ENCODE results near the gene HSD17B1.

HSD17B1 gene

DNA sequence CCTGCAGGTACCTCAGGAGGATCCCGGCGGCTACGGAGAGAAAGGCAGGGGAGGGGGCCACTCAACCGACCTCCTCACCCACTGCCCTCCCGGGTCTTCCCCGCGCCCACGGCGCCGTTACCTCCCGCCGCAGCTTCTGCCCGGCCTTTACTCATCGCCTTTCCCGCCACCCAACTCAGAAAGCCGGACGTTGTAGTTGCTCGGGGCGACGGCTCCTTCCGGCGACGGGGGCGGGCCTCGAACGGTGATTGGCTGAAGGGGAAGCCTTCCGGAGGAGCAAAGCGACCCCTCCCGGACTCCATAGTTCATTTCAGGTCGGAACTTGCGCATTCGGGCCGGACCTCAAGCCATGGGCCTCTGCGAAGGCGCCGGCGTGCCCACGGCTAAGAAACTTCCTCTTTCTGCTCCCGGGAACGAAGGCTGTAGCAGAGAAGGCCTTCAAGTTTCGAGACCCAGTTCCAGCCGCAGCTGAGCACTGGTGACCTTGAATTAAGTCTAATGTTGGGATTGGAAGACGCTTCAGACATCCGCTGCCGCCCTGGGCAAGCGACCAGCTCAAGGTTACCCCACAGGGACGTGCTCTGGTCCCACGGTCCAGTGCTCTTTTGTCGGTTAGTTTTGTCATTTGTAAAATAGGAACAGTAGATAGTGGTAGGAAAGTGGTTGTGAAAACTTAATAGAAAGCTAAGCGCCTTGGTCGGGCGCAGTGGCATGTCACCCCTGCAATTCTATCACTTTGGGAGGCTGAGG, 25.0 kb downstream of the HSD17B1 start, which contains the start of gene PSMC3IP:
Gene PSMC3IP (minus strand): TSS at position 198 of the 750 bp plus-strand sequence. CDS start 43 bp downstream, at position 155.
- peaks cover 13% of the 10 kb centered on the region for H3F3A ChIP-seq (ENCODE audit: control insufficient read depth, insufficient read depth)
- TF ChIP-seq EZH2phosphoT487 (IDR thresholded peaks at IDR 0.05; ENCODE audit: borderline replicate concordance, low read length), result no peak
- TF ChIP-seq, protein P1, sequence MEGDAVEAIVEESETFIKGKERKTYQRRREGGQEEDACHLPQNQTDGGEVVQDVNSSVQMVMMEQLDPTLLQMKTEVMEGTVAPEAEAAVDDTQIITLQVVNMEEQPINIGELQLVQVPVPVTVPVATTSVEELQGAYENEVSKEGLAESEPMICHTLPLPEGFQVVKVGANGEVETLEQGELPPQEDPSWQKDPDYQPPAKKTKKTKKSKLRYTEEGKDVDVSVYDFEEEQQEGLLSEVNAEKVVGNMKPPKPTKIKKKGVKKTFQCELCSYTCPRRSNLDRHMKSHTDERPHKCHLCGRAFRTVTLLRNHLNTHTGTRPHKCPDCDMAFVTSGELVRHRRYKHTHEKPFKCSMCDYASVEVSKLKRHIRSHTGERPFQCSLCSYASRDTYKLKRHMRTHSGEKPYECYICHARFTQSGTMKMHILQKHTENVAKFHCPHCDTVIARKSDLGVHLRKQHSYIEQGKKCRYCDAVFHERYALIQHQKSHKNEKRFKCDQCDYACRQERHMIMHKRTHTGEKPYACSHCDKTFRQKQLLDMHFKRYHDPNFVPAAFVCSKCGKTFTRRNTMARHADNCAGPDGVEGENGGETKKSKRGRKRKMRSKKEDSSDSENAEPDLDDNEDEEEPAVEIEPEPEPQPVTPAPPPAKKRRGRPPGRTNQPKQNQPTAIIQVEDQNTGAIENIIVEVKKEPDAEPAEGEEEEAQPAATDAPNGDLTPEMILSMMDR (IDR thresholded peaks at IDR 0.05; ENCODE audit: low read depth, low read length, poor library complexity, severe bottlenecking), result peak; percentile 42
- H3K4me3 ChIP-seq (ENCODE audit: low read length), result peak within 1 kb of the TSS; percentile 89
- H3K4me2 ChIP-seq (ENCODE audit: low read length), result peak within 1 kb of the TSS; percentile 66
- peaks cover 35% of the 10 kb centered on the region for H3K4me1 ChIP-seq (ENCODE audit: control insufficient read depth, low read length)
- H3K79me2 ChIP-seq (ENCODE audit: control insufficient read depth, low read length), result peaks cover 47% of the 10 kb centered on the region
- H4K20me1 ChIP-seq (ENCODE audit: control insufficient read depth, insufficient read depth, low read depth, low read length), result peaks cover 3% of the 10 kb centered on the region; the same call in 1 of the 2 replicates
- H3K9me2 ChIP-seq (replicated peaks; ENCODE audit: control insufficient read depth, low read length), result no peaks in the 10 kb centered on the region
- no peaks in the 10 kb centered on the region for H3K27me3 ChIP-seq (ENCODE audit: control insufficient read depth, low read length)
- H3K27ac ChIP-seq (ENCODE audit: low read depth, low read length), result peak within 1 kb of the TSS; percentile 81
- H3K9me3 ChIP-seq (ENCODE audit: control insufficient read depth, insufficient read depth, low read length), result no peaks in the 10 kb centered on the region
- peaks cover 76% of the 10 kb centered on the region for H3K36me3 ChIP-seq (ENCODE audit: control insufficient read depth, low read length)

DNA sequence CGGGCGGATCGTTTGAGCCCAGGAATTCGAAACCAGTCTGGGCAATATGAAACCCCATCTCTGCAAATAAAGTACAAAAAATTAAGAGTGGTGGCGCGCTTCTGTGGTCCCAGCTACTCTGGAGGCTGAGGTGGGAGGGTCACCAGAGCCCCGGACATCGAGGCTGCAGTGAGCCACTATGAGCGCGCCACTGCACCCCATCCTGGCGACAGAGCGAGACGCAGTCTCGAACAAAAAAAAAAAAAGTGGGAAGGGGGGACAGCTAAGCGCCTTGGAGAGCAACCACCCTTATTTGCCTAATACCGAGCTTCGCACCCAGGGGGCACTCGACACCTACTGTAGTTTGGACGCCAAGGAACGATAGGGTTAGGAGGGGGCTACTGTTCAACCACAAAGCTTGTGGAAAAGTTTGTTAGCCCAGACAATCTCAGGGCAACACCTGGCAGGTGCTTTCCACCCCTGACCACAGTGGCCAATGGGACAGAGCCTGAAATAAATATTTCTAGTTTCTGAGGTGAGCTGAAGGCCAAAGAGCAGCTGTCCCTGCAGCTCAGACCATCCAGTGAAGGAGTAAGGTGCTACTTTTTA, 25.7 kb downstream of the HSD17B1 start:
- H3K4me2 ChIP-seq (ENCODE audit: low read length), result peak overlapping the region; percentile 66
- peaks cover 41% of the 10 kb centered on the region for H3K79me2 ChIP-seq (ENCODE audit: control insufficient read depth, low read length)
- H3F3A ChIP-seq (ENCODE audit: control insufficient read depth, insufficient read depth), result peaks cover 13% of the 10 kb centered on the region
- TF ChIP-seq, protein P1 (IDR thresholded peaks at IDR 0.05; ENCODE audit: low read depth, low read length, poor library complexity, severe bottlenecking), result peak; percentile 85
- no peak for TF ChIP-seq EZH2phosphoT487 (IDR thresholded peaks at IDR 0.05; ENCODE audit: borderline replicate concordance, low read length)
- H4K20me1 ChIP-seq (ENCODE audit: control insufficient read depth, insufficient read depth, low read depth, low read length), result peaks cover 3% of the 10 kb centered on the region; the same call in 1 of the 2 replicates
- H3K9me2 ChIP-seq (replicated peaks; ENCODE audit: control insufficient read depth, low read length), result no peaks in the 10 kb centered on the region
- H3K4me3 ChIP-seq (ENCODE audit: low read length), result peak overlapping the region; percentile 89
- H3K9me3 ChIP-seq (ENCODE audit: control insufficient read depth, insufficient read depth, low read length), result no peaks in the 10 kb centered on the region
- peaks cover 76% of the 10 kb centered on the region for H3K36me3 ChIP-seq (ENCODE audit: control insufficient read depth, low read length)
- no peaks in the 10 kb centered on the region for H3K27me3 ChIP-seq (ENCODE audit: control insufficient read depth, low read length)
- peaks cover 35% of the 10 kb centered on the region for H3K4me1 ChIP-seq (ENCODE audit: control insufficient read depth, low read length)
- peak overlapping the region; percentile 81 for H3K27ac ChIP-seq (ENCODE audit: low read depth, low read length)

DNA sequence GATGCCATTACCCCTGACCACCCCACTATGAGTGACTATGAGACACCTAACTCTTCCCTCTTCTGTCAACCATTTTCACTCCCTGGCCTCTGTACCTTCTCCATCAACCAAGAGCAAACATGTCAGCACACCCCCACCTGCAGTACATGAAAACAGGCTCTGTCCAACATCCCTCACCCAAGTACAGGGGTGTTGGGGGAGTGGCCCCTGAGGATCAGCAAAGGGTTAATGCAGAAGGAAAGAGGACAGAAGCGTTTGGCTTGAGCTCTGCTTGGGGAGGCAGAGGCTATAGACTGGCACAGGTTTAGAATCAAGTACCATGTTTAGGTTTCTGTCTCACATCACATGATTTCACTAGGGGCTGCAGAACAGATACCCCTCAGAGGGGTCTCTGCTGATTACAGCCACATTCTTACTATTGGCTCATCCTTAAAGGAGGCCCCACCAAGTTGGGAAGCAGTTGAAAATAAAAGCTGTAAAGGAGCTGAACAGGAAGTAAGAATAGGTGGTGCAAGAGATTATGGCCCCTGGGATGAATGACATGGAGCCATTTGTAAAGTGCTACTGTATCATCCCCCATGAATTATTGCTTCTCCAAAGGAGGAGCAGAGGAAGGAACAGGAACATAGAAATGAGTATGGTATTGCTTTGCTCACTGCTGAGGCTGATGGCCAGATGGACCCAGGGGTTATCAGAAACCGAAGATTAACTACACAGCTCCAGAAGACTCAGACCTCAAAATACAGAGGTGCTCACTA, 27.2 kb downstream of the HSD17B1 start:
- Histone ChIP-seq H3K9me3 (ENCODE audit: control insufficient read depth, insufficient read depth, low read length) (no peaks in the 10 kb centered on the region), H3K27ac (ENCODE audit: low read depth, low read length) (no peak overlapping the region), H4K20me1 (ENCODE audit: control insufficient read depth, insufficient read depth, low read depth, low read length) (peaks cover 3% of the 10 kb centered on the region; the same call in 1 of the 2 replicates), H3K4me2 (ENCODE audit: low read length) (no peak overlapping the region), H3K4me1 (ENCODE audit: control insufficient read depth, low read length) (peaks cover 34% of the 10 kb centered on the region), H3K9me2 (replicated peaks; ENCODE audit: control insufficient read depth, low read length) (no peaks in the 10 kb centered on the region), H3K4me3 (ENCODE audit: low read length) (no peak overlapping the region), H3K79me2 (ENCODE audit: control insufficient read depth, low read length) (peaks cover 29% of the 10 kb centered on the region), H3K27me3 (ENCODE audit: control insufficient read depth, low read length) (no peaks in the 10 kb centered on the region), H3F3A (ENCODE audit: control insufficient read depth, insufficient read depth) (peaks cover 13% of the 10 kb centered on the region), H3K36me3 (ENCODE audit: control insufficient read depth, low read length) (peaks cover 73% of the 10 kb centered on the region)
- TF ChIP-seq, protein P1 (IDR thresholded peaks at IDR 0.05; ENCODE audit: low read depth, low read length, poor library complexity, severe bottlenecking), result no peak
- TF ChIP-seq EZH2phosphoT487 (IDR thresholded peaks at IDR 0.05; ENCODE audit: borderline replicate concordance, low read length), result no peak

Data from DOHH2 (cell line).